Activated CD4-positive, alpha-beta memory T cell treated with anti-CD3 and anti-CD28 coated beads, Interleukin-2, amount 10 ng/mL, durations not matched to agents 7 days and 5 days (primary cell): Measurements from ENCODE around the gene ABCC2. TPM values are rescaled to one million over a fixed set of nuclear protein-coding genes. Genes with fewer than 3 reads are reported as not detected.
A peak's percentile ranks its signal among the peaks of the same experiment; 100 is the strongest.

ENCODE experiments used
- CTCF ChIA-PET: fragments of 350-600 bp; sonication (Branson Sonifier 250); formaldehyde crosslinking; loops from one replicate; lab custom pipeline; 2021; ENCODE audit warnings: antibody characterized with exemption, inconsistent platforms; lab: Charles Lee
- POLR2A ChIA-PET: fragments of 350-600 bp; sonication (Branson Sonifier 250); formaldehyde crosslinking; loops from one replicate; lab custom pipeline; 2021; ENCODE audit warnings: antibody characterized with exemption; lab: Charles Lee
- DNase-seq: peaks from one replicate; pipeline ENCODE4 v3.0.0-alpha.2; 2020
- H3K27ac Mint-ChIP-seq: one replicate; pipeline ENCODE4 v1.8.0; 2021; ENCODE audit warnings: mild to moderate bottlenecking, mixed read lengths
- H3K27me3 Mint-ChIP-seq: one replicate; pipeline ENCODE4 v1.8.0; 2021; ENCODE audit warnings: mixed read lengths
- H3K36me3 Mint-ChIP-seq: one replicate; pipeline ENCODE4 v1.8.0; 2021; ENCODE audit warnings: low read depth, mixed read lengths
- H3K4me1 Mint-ChIP-seq: one replicate; pipeline ENCODE4 v1.8.0; 2021; ENCODE audit warnings: mixed read lengths
- H3K4me3 Mint-ChIP-seq: one replicate; pipeline ENCODE4 v1.8.0; 2021; ENCODE audit warnings: mild to moderate bottlenecking, mixed read lengths
- H3K9me3 Mint-ChIP-seq: one replicate; pipeline ENCODE4 v1.8.0; 2021; ENCODE audit warnings: mixed read lengths
- total RNA-seq, 2 experiments: library from RNA; stranded (reverse); gene quantifications; one replicate each; pipeline ENCODE4 v1.2.3, GENCODE V29; 2021

ABCC2 gene
- total RNA-seq, 2 experiments from 2014 or later: 0.73 to 0.95 TPM

- ChIA-PET CTCF (interaction anchor here (1.0 kb wide), 1 partner anchor 247 kb away, joined by 4 read pairs; no protein-coding TSS in a partner anchor), POLR2A (no interaction called here)
- Mint-ChIP-seq H3K4me3 (no peak overlapping the region), H3K27me3 (no peaks in the 10 kb centered on the region), H3K36me3 (no peaks in the 10 kb centered on the region), H3K9me3 (no peaks in the 10 kb centered on the region), H3K27ac (no peak overlapping the region), H3K4me1 (no peaks in the 10 kb centered on the region)
- no peak for DNase-seq
Measured at GRCh38 chr10:99798920-99799319, 16.5 kb downstream of the ABCC2 start.

GRCh38 chr10:99799613-99800012 lies 17.2 kb downstream of the ABCC2 start:
- H3K4me3 Mint-ChIP-seq: no peak overlapping the region
- H3K27me3 Mint-ChIP-seq: no peaks in the 10 kb centered on the region
- no peak overlapping the region for H3K27ac Mint-ChIP-seq
- no peaks in the 10 kb centered on the region for H3K36me3 Mint-ChIP-seq
- no peaks in the 10 kb centered on the region for H3K9me3 Mint-ChIP-seq
- no peak for DNase-seq
- ChIA-PET POLR2A (no interaction called here), CTCF (no interaction called here)
- H3K4me1 Mint-ChIP-seq: no peaks in the 10 kb centered on the region

- ChIA-PET CTCF (interaction anchor here (1.1 kb wide), 1 partner anchor 39 kb away, joined by 3 read pairs; no protein-coding TSS in a partner anchor), POLR2A (no interaction called here)
- no peaks in the 10 kb centered on the region for H3K36me3 Mint-ChIP-seq
Measured at GRCh38 chr10:99804471-99804870, 22.0 kb downstream of the ABCC2 start.

GRCh38 chr10:99805190-99805589 lies 22.8 kb downstream of the ABCC2 start:
- H3K4me3 Mint-ChIP-seq: no peak overlapping the region
- no peaks in the 10 kb centered on the region for H3K27me3 Mint-ChIP-seq
- H3K4me1 Mint-ChIP-seq: no peaks in the 10 kb centered on the region
- POLR2A ChIA-PET: interaction anchor here (0.8 kb wide), 1 partner anchor 72 kb away, joined by 3 read pairs; no protein-coding TSS in a partner anchor
- H3K9me3 Mint-ChIP-seq: no peaks in the 10 kb centered on the region
- H3K36me3 Mint-ChIP-seq: no peaks in the 10 kb centered on the region
- H3K27ac Mint-ChIP-seq: no peak overlapping the region
- CTCF ChIA-PET: no interaction called here
- DNase-seq: no peak

More at GRCh38 chr10:99804471-99804870, 22.0 kb downstream of the ABCC2 start:
- Mint-ChIP-seq H3K4me1 (no peaks in the 10 kb centered on the region), H3K4me3 (no peak overlapping the region), H3K27me3 (no peaks in the 10 kb centered on the region), H3K27ac (no peak overlapping the region), H3K9me3 (no peaks in the 10 kb centered on the region)
- no peak for DNase-seq

- no peaks in the 10 kb centered on the region for H3K27me3 Mint-ChIP-seq
- no peaks in the 10 kb centered on the region for H3K4me1 Mint-ChIP-seq
- no peak for DNase-seq
- H3K4me3 Mint-ChIP-seq: no peak overlapping the region
- no peaks in the 10 kb centered on the region for H3K36me3 Mint-ChIP-seq
- POLR2A ChIA-PET: interaction anchor here (0.8 kb wide), 1 partner anchor 73 kb away, joined by 3 read pairs; no protein-coding TSS in a partner anchor
- CTCF ChIA-PET: no interaction called here
- H3K27ac Mint-ChIP-seq: no peak overlapping the region
- no peaks in the 10 kb centered on the region for H3K9me3 Mint-ChIP-seq
Measured at GRCh38 chr10:99806091-99806490, 23.7 kb downstream of the ABCC2 start.

- DNase-seq: no peak
- H3K27ac Mint-ChIP-seq: no peak overlapping the region
- no peak overlapping the region for H3K4me3 Mint-ChIP-seq
- H3K27me3 Mint-ChIP-seq: no peaks in the 10 kb centered on the region
- no peaks in the 10 kb centered on the region for H3K36me3 Mint-ChIP-seq
- H3K9me3 Mint-ChIP-seq: no peaks in the 10 kb centered on the region
- ChIA-PET CTCF (interaction anchor here (0.7 kb wide), 1 partner anchor 38 kb away, joined by 3 read pairs; no protein-coding TSS in a partner anchor), POLR2A (no interaction called here)
- no peaks in the 10 kb centered on the region for H3K4me1 Mint-ChIP-seq
Measured at GRCh38 chr10:99807786-99808185, 25.3 kb downstream of the ABCC2 start.

- Mint-ChIP-seq H3K4me1 (no peaks in the 10 kb centered on the region), H3K4me3 (no peak overlapping the region), H3K36me3 (no peaks in the 10 kb centered on the region), H3K27ac (no peak overlapping the region), H3K9me3 (no peaks in the 10 kb centered on the region), H3K27me3 (no peaks in the 10 kb centered on the region)
- POLR2A ChIA-PET: no interaction called here
- CTCF ChIA-PET: no interaction called here
- DNase-seq: no peak
Measured at GRCh38 chr10:99808270-99808669, 25.8 kb downstream of the ABCC2 start.

GRCh38 chr10:99809481-99809880 lies 27.0 kb downstream of the ABCC2 start:
- Mint-ChIP-seq H3K27me3 (no peaks in the 10 kb centered on the region), H3K9me3 (no peaks in the 10 kb centered on the region), H3K4me1 (no peaks in the 10 kb centered on the region), H3K27ac (no peak overlapping the region), H3K36me3 (no peaks in the 10 kb centered on the region), H3K4me3 (no peak overlapping the region)
- ChIA-PET POLR2A (interaction anchor here (0.6 kb wide), 1 partner anchor 1890 kb away, joined by 3 read pairs; no protein-coding TSS in a partner anchor), CTCF (no interaction called here)
- DNase-seq: no peak

GRCh38 chr10:99809931-99810615 lies 27.6 kb downstream of the ABCC2 start:
- Mint-ChIP-seq H3K4me3 (no peak overlapping the region), H3K27ac (no peak overlapping the region), H3K9me3 (peaks cover 3% of the 10 kb centered on the region), H3K36me3 (no peaks in the 10 kb centered on the region), H3K4me1 (no peaks in the 10 kb centered on the region), H3K27me3 (no peaks in the 10 kb centered on the region)
- ChIA-PET POLR2A (interaction anchor here (0.6 kb wide), 1 partner anchor 1890 kb away, joined by 3 read pairs; no protein-coding TSS in a partner anchor), CTCF (no interaction called here)
- DNase-seq: no peak

GRCh38 chr10:99812177-99812576 lies 29.7 kb downstream of the ABCC2 start:
- no peaks in the 10 kb centered on the region for H3K4me1 Mint-ChIP-seq

GRCh38 chr10:99814143-99814542 lies 31.7 kb downstream of the ABCC2 start:
- no peak for DNase-seq
- H3K4me1 Mint-ChIP-seq: no peaks in the 10 kb centered on the region
- H3K4me3 Mint-ChIP-seq: no peak overlapping the region
- H3K36me3 Mint-ChIP-seq: no peaks in the 10 kb centered on the region
- ChIA-PET POLR2A (no interaction called here), CTCF (no interaction called here)
- no peak overlapping the region for H3K27ac Mint-ChIP-seq
- H3K9me3 Mint-ChIP-seq: peaks cover 4% of the 10 kb centered on the region
- no peaks in the 10 kb centered on the region for H3K27me3 Mint-ChIP-seq

More at GRCh38 chr10:99812177-99812576, 29.7 kb downstream of the ABCC2 start:
- no peak overlapping the region for H3K27ac Mint-ChIP-seq
- ChIA-PET POLR2A (no interaction called here), CTCF (no interaction called here)
- H3K4me3 Mint-ChIP-seq: no peak overlapping the region
- DNase-seq: no peak
- H3K9me3 Mint-ChIP-seq: peaks cover 4% of the 10 kb centered on the region
- no peaks in the 10 kb centered on the region for H3K27me3 Mint-ChIP-seq
- H3K36me3 Mint-ChIP-seq: no peaks in the 10 kb centered on the region

- H3K36me3 Mint-ChIP-seq: no peaks in the 10 kb centered on the region
- H3K9me3 Mint-ChIP-seq: peaks cover 4% of the 10 kb centered on the region
- ChIA-PET POLR2A (no interaction called here), CTCF (interaction anchor here (0.7 kb wide), 1 partner anchor 19 kb away, joined by 3 read pairs; no protein-coding TSS in a partner anchor)
- no peak for DNase-seq
- no peaks in the 10 kb centered on the region for H3K4me1 Mint-ChIP-seq
- H3K27me3 Mint-ChIP-seq: no peaks in the 10 kb centered on the region
- H3K27ac Mint-ChIP-seq: no peak overlapping the region
- no peak overlapping the region for H3K4me3 Mint-ChIP-seq
Measured at GRCh38 chr10:99815621-99816020, 33.2 kb downstream of the ABCC2 start.

GRCh38 chr10:99827936-99828335 lies 45.5 kb downstream of the ABCC2 start:
- peak overlapping the region; percentile 81 for H3K27ac Mint-ChIP-seq
- H3K9me3 Mint-ChIP-seq: peaks cover 22% of the 10 kb centered on the region
- peaks cover 18% of the 10 kb centered on the region for H3K36me3 Mint-ChIP-seq
- no peak overlapping the region for H3K4me3 Mint-ChIP-seq
- CTCF ChIA-PET: interaction anchor here (0.6 to 2.3 kb wide), 3 partner anchors 18 to 413 kb away, joined by 4 to 17 read pairs (median 5); partner anchors contain the start of genes COX15 and CUTC
- DNase-seq: no peak
- H3K4me1 Mint-ChIP-seq: peaks cover 28% of the 10 kb centered on the region
- POLR2A ChIA-PET: interaction anchor here (0.8 to 3.1 kb wide), 3 partner anchors 14 to 96 kb away, joined by 3 to 14 read pairs (median 4); partner anchors contain the start of genes COX15 and CUTC
- no peaks in the 10 kb centered on the region for H3K27me3 Mint-ChIP-seq
